Astrocyte of the spinal cord (primary cell): ENCODE results near the gene FGFR4.
A peak's percentile ranks its signal among the peaks of the same experiment; 100 is the strongest.

ENCODE experiments used
- DNase-seq: peaks from one replicate; pipeline ENCODE4 v3.0.0; 2011; ENCODE audit warnings: low read depth, low spot score
- H3K4me3 ChIP-seq: 2 replicates; pipeline ENCODE4 v1.5.1; 2011; ENCODE audit warnings: low read depth, mild to moderate bottlenecking, low read length, moderate library complexity
- CTCF ChIP-seq: IDR thresholded peaks from 2 replicates; pipeline ENCODE4 v1.5.1; 2012; ENCODE audit warnings: low read depth, mild to moderate bottlenecking, low read length, inconsistent platforms
- in situ Hi-C: cut with HindIII; loops from 2 replicates; pipeline ENCODE4 v1.10.0; 2017; ENCODE audit warnings: low sequenced_read_pairs

FGFR4 gene

GRCh38 chr5:177081859-177082258, 4.9 kb upstream of the FGFR4 start:
- in situ Hi-C loops, result no loop called here
- no peak for TF ChIP-seq CTCF

GRCh38 chr5:177083357-177083756, 3.4 kb upstream of the FGFR4 start:
- no peak overlapping the region for H3K4me3 ChIP-seq
- in situ Hi-C loops, result no loop called here
- DNase-seq, result no peak
- TF ChIP-seq CTCF, result no peak

More at GRCh38 chr5:177081859-177082258, 4.9 kb upstream of the FGFR4 start:
- no peak for DNase-seq
- H3K4me3 ChIP-seq, result no peak overlapping the region

GRCh38 chr5:177084175-177084574, 2.5 kb upstream of the FGFR4 start:
- no peak for TF ChIP-seq CTCF
- in situ Hi-C loops, result no loop called here
- no peak overlapping the region for H3K4me3 ChIP-seq
- no peak for DNase-seq

- no peak overlapping the region for H3K4me3 ChIP-seq
- peak; percentile 5 for DNase-seq
- no peak for TF ChIP-seq CTCF
- in situ Hi-C loops, result no loop called here
These were observed 596 bp upstream of the FGFR4 start for GRCh38 chr5:177085985-177086653.

- TF ChIP-seq CTCF, result no peak
- no peak for DNase-seq
- in situ Hi-C loops, result no loop called here
- no peak overlapping the region for H3K4me3 ChIP-seq
These were observed 787 bp downstream of the FGFR4 start for GRCh38 chr5:177087398-177088005.

- no peak for DNase-seq
- no peak for TF ChIP-seq CTCF
- in situ Hi-C loops, result no loop called here
- no peak overlapping the region for H3K4me3 ChIP-seq
These were observed 2.4 kb downstream of the FGFR4 start for GRCh38 chr5:177089127-177089526.
